HG02588 (cell line): ENCODE results near the gene AJM1.
"Not testable (repeated sequence)": the region's sequence is repeated elsewhere in the genome, so short reads cannot be mapped to it uniquely, and the experiment has no call there.

ENCODE experiments used
- ATAC-seq: cut with Tn5 transposase; IDR thresholded peaks from one replicate; pipeline ENCODE4 v1.9.1; 2021; ENCODE audit warnings: mild to moderate bottlenecking, moderate library complexity; ENCODE audit not compliant: unreplicated experiment

AJM1 gene

DNA sequence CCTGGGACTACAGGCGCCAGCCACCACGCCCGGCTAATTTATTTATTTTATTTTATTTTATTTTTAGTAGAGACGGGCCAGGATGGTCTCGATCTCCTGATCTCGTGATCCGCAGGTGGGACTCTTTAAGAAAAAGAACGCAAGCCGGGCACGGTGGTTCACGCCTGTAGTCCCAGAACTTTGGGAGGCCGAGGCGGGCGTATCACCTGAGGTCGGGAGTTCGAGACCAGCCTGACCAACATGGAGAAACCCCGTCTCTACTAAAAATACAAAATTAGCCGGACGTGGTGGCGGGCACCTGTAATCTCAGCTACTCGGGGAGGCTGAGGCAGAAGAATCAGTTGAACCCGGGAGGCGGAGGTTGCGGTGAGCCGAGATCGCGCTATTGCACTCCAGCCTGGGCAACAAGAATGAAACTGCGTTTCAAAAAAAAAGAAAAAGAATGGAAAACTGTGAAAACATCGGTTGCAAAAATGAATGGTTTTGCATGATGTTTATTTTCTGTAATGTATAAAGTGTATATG lies 24.7 kb downstream of the AJM1 start:
- ATAC-seq: not testable (repeated sequence)

DNA sequence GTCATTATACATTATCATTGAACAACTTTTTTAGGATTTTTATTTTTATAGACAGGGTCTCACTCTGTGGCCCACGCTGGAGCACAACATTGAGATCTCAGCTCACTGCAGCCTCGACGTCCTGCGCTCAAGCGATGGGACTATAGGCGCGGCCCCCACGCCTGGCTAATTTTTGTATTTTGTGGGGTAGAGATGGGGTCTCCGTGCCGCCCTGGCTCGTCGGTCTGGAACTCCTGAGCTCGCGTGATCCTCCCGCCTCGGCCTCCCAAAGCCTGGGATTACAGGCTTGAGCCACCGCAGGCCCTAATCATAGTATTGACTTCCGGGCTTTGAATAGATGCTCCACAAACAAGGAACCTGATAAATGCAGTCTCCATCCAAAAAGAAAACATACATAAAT lies 25.2 kb downstream of the AJM1 start:
- no peak for ATAC-seq

DNA sequence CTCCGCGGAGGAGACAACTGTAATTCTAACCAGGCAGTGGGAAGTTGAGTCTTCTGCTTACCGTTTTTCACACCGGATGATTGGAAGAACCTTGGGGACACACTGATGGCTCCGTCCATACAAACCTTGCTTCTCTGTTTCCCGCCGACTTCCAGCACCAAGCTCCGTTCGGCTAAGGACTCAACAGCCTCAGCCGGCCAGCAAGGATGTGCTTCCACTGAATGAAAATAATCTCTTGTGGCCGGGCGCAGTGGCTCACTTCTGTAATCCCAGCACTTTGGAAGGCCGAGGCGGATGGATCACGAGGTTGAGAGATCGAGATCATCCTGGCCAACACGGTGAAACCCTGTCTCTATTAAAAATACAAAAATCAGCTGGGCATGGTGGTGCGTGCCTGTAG lies 25.6 kb downstream of the AJM1 start:
- no peak for ATAC-seq

DNA sequence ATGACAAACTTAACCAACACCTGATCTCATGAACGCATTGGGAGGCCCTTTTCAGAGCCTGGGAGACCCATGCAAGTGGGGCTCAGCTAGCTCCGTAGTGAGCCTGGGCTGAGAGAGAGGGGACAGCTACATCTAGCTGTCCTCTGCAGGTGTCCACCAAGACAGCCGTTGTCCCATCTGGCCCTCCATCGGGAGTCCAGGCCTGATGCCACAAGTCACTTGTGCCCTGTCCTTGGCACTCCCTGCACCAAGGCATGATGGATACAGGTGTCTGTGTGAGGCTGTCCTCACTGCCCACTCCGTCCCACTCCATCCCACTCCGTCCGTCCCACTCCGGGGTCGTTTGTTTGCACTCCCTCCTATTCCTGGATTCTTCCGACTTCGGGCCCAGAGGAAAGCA lies 26.4 kb downstream of the AJM1 start:
- ATAC-seq: no peak

DNA sequence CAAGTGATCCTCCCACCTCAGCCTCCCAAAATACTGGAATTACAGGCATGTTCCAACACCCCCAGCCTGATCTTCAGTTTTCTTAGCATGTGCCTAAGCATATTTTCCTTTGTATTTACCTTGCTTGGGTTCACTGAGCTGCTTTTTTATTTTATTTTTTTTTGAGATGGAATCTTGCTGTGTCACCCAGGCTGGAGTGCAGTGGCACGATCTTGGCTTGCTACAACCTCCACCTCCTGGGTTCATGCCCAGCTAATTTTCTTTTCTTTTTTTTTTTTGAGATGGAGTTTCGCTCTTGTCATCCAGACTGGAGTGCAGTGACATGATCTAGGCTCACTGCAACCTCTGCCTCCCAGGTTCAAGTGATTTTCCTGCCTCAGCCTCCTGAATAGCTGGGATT lies 27.3 kb downstream of the AJM1 start:
- not testable (repeated sequence) for ATAC-seq

DNA sequence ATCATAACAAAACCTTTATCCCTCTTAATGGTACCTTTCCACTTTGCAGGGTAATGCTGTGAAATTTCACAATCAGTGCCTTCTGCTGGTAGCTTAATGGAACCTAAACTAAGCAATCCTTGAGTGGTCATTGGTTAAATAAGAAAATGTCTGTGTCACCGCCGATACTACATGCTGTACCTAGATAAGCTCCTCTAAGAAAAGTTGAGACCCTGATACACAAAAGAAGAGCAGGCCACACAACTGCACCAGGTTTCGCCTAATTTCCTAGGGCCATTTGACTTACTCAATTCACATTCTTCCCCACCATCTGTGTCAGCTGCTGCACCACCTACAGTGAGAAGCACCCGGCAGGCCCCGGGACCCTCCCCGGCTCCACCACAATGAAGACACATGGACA lies 32.9 kb downstream of the AJM1 start:
- no peak for ATAC-seq

DNA sequence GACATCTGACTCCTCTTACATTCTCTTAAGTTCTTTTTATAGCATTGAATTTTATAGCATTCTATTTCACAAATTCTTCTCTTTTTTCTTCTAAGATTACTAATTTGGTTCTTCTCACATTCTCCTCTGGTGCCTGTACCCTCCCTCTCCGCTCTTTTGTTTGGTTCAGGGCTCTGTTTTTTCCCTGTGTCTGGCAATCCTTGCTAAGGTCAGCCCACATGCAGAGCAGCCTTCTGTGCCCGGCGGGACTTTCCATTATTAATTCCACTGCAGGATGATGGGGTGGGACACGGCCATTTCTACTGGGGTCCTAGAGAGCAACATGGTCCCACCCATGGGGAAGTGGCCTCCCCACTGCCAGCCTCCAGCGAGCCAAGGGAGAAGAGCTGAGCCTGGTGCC lies 34.2 kb downstream of the AJM1 start:
- no peak for ATAC-seq

DNA sequence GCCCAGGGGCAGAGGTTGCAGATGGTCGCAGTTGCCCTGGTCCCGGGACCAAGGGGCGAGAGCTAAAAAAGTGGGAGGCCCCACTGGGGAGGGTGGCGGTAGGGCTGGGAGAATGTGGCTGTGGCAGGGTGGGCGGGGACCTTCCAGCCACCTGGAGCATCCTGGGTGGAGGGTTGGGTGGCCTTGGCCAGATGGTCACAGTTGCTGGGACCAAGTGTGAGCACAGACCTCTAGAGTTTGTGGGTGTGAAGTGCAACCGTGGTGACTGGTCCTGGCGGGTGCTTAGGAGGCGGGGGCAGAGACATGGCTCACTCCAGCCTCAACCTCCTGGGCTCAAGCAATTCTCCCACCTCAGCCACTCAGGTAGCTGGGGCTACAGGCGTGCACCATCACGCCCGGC lies 38.4 kb downstream of the AJM1 start:
- ATAC-seq: no peak

DNA sequence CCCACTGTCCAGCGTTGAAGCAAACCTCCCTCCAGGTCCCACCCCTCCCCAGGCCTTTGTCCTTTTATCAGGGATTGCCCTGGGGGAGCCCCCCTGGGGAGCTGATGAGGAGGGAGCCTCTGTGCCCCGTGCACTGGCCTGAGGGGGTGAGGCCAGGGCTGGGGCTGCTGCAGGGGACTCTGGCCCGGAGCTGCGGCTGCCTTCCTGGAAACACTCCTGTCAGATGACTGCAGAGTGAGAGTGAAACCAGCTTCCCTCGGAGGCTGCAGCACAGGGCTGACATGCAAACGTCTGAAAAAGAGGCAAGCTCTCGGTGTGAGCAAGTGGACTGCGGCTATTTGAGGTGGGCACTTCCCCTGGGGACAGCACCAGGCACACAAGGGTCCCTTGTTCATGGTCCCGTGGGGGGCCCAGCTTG lies 39.4 kb downstream of the AJM1 start:
- ATAC-seq: no peak

DNA sequence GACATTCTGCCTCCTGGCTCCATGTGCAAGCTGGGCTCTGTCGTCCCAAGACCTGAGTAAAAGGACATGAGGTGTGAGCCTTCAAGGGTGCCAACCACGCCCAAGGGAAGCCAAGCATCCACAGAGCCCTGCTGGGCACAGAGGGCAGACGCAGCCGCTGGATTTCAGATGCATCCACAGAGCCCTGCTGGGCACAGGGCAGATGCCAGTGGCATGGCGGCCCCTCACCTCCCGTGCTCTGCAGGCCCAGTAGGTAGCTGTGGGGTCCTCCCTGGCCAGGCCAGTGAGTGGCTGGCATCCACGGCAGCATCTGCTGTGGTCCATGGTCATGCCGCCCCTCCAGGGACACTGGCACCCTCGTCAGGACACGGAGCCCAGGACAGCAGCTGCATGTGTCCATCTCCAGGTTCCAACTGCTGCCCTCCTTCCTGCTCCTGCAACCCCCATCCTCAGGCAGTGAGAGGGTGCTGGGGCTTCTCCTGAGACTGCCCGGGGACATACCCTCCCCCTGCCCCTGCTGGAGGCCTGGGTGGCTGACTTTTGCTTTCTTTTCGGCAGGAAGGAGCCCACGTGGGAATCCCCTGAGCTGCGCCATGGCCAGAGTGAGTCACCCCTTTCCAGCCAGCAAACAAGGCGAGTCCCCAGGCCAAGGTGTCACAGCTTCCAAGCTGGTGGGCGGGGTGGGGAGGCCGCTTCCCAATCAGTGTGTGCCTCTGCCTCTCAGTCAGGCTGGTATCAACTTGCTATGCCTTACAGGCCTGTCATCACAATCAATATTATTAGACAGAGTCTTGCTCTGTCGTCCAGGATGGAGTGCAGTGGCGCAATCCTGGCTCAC lies 40.0 kb downstream of the AJM1 start:
- ATAC-seq: peak; percentile 26

DNA sequence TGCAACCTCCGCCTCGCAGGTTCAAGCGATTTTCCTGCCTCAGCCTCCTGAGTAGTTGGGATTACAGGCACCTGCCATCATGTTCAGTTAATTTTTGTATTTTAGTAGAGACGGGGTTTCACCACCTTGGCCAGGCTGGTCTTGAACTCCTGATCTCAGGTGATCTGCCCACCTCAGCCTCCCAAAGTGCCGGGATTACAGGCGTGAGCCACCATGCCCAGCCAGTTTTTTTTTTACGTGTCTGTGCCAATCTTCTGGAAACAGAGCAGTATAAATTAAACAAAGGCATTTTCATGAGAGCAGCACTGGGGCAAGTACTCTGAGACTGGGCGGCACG lies 40.6 kb downstream of the AJM1 start:
- not testable (repeated sequence) for ATAC-seq

DNA sequence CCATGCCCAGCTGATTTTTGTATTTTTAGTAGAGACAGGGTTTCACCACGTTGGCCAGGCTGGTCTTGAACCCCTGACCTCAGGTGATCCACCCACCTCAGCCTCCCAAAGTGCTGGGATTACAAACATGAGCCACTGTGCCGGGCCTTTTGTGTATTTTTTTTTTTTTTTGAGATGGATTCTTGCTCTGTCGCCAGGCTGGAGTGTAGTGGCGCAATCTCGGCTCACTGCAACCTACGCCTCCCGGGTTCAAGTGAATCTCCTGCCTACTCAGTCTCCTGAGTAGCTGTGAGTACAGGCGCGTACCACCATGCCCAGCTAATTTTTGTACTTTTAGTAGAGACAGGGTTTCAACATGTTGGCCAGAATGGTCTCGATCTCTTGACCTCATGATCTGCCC lies 41.4 kb downstream of the AJM1 start:
- not testable (repeated sequence) for ATAC-seq

DNA sequence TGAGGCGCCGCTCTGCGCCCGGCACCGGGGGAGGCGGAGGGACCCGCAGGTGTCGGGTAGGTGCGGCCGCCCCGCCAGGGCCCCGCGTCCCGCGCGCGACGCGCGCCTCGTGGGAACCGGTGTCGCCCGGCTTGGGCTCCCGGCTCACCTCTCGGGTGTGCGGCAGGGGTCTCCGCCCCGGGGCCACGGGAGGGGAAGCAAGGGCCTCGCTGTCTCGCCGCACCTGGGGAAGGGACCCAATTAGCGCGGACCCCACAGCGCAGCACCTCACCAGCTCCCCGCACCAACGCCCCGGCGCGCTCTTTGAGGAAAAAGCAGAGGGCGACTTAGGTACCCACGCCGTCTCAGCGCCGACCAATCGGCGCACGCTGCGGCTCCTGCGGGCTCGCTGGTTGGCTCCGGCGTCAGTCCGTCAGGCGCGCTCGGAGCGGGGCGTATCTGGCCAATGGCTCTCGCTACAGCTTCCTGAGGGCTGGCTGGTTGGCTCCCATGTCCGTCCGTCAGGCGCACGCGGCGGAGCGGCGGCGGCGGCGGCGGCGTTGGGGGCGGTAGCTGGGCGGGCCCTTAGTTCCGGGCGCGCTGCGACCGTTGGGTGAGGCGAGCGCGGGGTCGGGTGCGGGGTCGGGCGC lies 43.8 kb downstream of the AJM1 start, which contains the start of gene TRAF2:
Gene TRAF2, plus strand, starts transcription at position 567 of the 629 bp plus-strand sequence. CDS start 12,225 bp downstream, outside the sequence.
- ATAC-seq: peak; percentile 78

DNA sequence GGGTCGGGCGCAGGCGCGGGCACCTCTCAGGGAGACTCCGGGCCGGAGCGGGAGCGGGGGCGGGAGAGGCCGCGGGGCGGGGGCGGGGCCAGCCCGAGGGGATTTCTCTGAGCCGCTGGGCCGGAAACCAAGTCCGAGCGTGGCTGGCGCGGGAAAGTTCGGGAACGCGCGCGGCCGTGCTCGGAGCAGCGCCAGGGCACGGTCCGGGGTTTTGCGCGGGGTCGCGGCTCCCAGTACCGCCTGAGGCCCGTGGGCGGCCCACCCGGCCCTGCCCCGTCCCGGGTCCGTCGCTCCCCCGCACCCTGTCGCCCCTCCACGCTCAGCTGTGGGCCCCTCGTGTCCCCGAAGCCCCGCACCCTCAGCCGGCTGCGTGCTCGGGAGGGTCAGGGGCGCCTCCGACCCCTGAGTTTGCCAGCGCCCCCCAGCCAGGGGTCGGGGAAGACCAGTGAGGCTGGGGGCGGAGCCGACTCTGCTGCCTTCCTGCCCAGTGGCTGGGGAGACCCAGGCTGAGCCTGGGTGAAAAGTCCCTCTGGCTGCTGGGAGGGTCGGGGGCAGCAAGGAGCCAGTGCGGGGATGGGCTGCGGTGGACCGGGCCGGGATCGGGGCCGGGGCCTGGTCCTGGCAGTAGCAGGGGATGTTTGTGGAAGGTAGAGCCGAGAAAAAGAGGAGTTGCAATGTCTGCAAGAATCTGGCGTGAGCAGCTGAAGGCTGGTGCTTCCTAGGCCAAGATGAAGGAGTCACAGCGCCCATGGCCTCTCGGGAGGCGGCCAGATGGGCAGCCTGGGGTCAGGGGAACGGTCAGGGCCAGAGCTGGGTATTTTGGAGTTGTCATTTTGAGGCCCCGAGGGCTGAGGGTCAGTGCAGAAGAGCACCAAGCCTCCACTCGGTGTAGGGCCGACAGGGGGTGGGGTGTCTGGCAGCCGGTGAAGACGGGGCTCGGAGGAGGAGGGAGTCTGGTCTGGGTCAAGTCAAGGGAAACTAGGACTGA lies 44.6 kb downstream of the AJM1 start:
- peak; percentile 29 for ATAC-seq

DNA sequence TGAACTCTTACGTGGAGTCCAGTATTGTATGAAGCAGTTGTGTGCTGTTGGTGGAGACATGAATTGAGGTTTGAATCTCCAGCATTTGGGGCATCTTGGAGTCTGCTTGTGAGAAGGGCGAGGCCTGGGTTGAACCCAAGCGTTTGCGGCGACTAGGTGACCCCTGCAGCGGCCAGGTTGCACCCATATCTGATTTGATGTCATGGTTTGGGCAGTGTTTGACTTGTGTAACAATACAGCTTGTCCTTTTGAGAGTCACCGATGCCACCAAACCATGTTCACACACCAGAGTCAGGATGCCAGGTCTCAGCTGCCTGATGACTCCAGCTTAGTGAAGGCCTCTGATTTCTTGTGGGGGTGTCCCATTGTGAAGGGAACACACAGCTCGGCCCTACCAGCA lies 46.2 kb downstream of the AJM1 start:
- ATAC-seq: no peak

DNA sequence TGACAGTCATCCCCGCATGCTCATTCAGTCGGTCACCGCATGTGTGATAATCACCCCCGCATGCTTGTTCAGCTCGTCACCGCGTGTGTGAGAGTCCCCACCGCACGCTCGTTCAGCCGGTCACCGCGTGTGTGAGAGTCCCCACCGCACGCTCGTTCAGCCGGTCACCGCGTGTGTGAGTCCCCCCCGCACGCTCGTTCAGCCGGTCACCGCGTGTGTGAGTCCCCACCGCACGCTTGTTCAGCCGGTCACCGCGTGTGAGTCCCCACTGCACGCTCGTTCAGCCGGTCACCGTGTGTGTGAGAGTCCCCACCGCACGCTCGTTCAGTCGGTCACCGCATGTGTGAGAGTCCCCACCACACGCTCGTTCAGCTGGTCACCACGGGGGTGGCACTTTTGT lies 47.6 kb downstream of the AJM1 start:
- ATAC-seq: no peak

DNA sequence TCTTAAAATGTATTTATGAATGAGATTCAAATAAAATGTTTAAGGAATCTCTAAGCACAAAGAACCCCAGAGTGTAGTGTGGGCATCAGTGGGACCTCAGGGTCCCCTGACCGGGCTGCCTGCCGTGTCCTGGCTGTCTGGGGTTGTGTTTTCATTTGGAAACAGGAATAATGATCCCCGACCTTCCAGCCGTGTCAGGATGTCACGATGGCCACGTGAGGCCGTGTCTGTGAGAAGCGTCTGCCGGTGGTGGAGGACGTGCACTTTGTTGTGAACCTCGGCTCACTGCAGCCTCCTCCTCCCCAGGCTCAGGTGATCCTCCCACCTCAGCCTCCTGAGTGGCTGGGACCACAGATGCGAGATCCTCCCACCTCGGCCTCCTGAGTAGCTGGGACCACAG lies 48.4 kb downstream of the AJM1 start:
- ATAC-seq: no peak
